Nephron (organoid): ENCODE results near the gene TOP1.

Experiments
- H3K27ac Mint-ChIP-seq, 3 experiments: 2 replicates each; pipeline ENCODE4 v1.8.0; 2020; ENCODE audit warnings: mixed read lengths in 3 of 3, mild to moderate bottlenecking in 2 of 3, moderate library complexity in 1 of 3
- H3K27me3 Mint-ChIP-seq: 2 replicates; pipeline ENCODE4 v1.8.0; 2021; ENCODE audit warnings: low read depth, mild to moderate bottlenecking, moderate library complexity, mixed read lengths
- H3K36me3 Mint-ChIP-seq: 2 replicates; pipeline ENCODE4 v1.8.0; 2020; ENCODE audit warnings: low read depth, mixed read lengths
- H3K4me1 Mint-ChIP-seq: 2 replicates; pipeline ENCODE4 v1.8.0; 2020; ENCODE audit warnings: mixed read lengths
- H3K4me3 Mint-ChIP-seq, 3 experiments: 2 replicates each; pipeline ENCODE4 v1.8.0; 2020; ENCODE audit warnings: mild to moderate bottlenecking in 3 of 3, mixed read lengths in 3 of 3, moderate library complexity in 2 of 3
- H3K9me3 Mint-ChIP-seq: 2 replicates; pipeline ENCODE4 v1.8.0; 2020; ENCODE audit warnings: mixed read lengths
- CTCF ChIP-seq, 3 experiments: fragments of 200-600 bp; sonication (generic); IDR thresholded peaks; one replicate each; pipeline ENCODE4 v1.5.0; 2021; ENCODE audit warnings: antibody characterized with exemption in 3 of 3; ENCODE audit not compliant: unreplicated experiment in 3 of 3

The TOP1 gene

GRCh38 chr20:41152108-41152757, 123.6 kb downstream of the TOP1 start:
- H3K9me3 Mint-ChIP-seq: no peaks in the 10 kb centered on the region
- peak overlapping the region; percentile 22 to 50 (median 29) for H3K27ac Mint-ChIP-seq
- no peak for TF ChIP-seq CTCF (IDR thresholded peaks at IDR 0.05; ENCODE audit: unreplicated experiment in 3 of 3)
- no peaks in the 10 kb centered on the region for H3K27me3 Mint-ChIP-seq
- H3K36me3 Mint-ChIP-seq: peaks cover 9% of the 10 kb centered on the region
- no peak overlapping the region for H3K4me3 Mint-ChIP-seq
- peaks cover 62% of the 10 kb centered on the region for H3K4me1 Mint-ChIP-seq

- Mint-ChIP-seq H3K27me3 (no peaks in the 10 kb centered on the region), H3K36me3 (peaks cover 5% of the 10 kb centered on the region), H3K4me3 (no peak overlapping the region), H3K27ac (no peak overlapping the region), H3K9me3 (no peaks in the 10 kb centered on the region), H3K4me1 (peaks cover 60% of the 10 kb centered on the region)
- no peak for TF ChIP-seq CTCF (IDR thresholded peaks at IDR 0.05; ENCODE audit: unreplicated experiment in 3 of 3)
These were observed 126.0 kb downstream of the TOP1 start for GRCh38 chr20:41154436-41155176.

- TF ChIP-seq CTCF (IDR thresholded peaks at IDR 0.05; ENCODE audit: unreplicated experiment in 3 of 3): no peak
- H3K9me3 Mint-ChIP-seq: no peaks in the 10 kb centered on the region
- H3K27ac Mint-ChIP-seq: no peak overlapping the region
- H3K27me3 Mint-ChIP-seq: no peaks in the 10 kb centered on the region
- H3K4me3 Mint-ChIP-seq: no peak overlapping the region
- peaks cover 59% of the 10 kb centered on the region for H3K4me1 Mint-ChIP-seq
- peaks cover 10% of the 10 kb centered on the region for H3K36me3 Mint-ChIP-seq
These were observed 126.6 kb downstream of the TOP1 start for GRCh38 chr20:41155261-41155660.

GRCh38 chr20:41158082-41158625, 129.5 kb downstream of the TOP1 start:
- H3K36me3 Mint-ChIP-seq: peaks cover 31% of the 10 kb centered on the region
- TF ChIP-seq CTCF (IDR thresholded peaks at IDR 0.05; ENCODE audit: unreplicated experiment in 3 of 3): no peak
- H3K4me3 Mint-ChIP-seq: no peak overlapping the region
- H3K9me3 Mint-ChIP-seq: no peaks in the 10 kb centered on the region
- no peaks in the 10 kb centered on the region for H3K27me3 Mint-ChIP-seq
- no peak overlapping the region for H3K27ac Mint-ChIP-seq
- H3K4me1 Mint-ChIP-seq: peaks cover 40% of the 10 kb centered on the region

- Mint-ChIP-seq H3K36me3 (peaks cover 45% of the 10 kb centered on the region), H3K4me1 (peaks cover 31% of the 10 kb centered on the region), H3K27ac (no peak overlapping the region), H3K4me3 (no peak overlapping the region), H3K9me3 (no peaks in the 10 kb centered on the region), H3K27me3 (no peaks in the 10 kb centered on the region)
- no peak for TF ChIP-seq CTCF (IDR thresholded peaks at IDR 0.05; ENCODE audit: unreplicated experiment in 3 of 3)
These were observed 130.9 kb downstream of the TOP1 start for GRCh38 chr20:41159547-41159946.
